Lung (tissue), 12 donors: ENCODE results near the gene IGFBP5. TPM values are rescaled to one million over a fixed set of nuclear protein-coding genes. Genes with fewer than 3 reads are reported as not detected.

Source experiments
- ATAC-seq: fragments of 200-7000 bp; cut with Tn5 transposase; one replicate; pipeline ENCODE4 v1.9.1; 2020; ENCODE audit warnings: moderate number of reproducible peaks; ENCODE audit not compliant: insufficient read depth, low FRiP score
- DNase-seq, 3 donors: peaks; one replicate each; pipeline ENCODE4 v3.0.0-alpha.2; 2013 to 2017
- H3K27ac ChIP-seq, 2 donors: one replicate each; pipeline ENCODE4 v1.5.1; 2013; ENCODE audit warnings: mild to moderate bottlenecking in 2 of 2, moderate library complexity in 2 of 2, control low read depth in 1 of 2, inconsistent platforms in 1 of 2, low read depth in 1 of 2, low read length in 1 of 2
- H3K27me3 ChIP-seq, 3 donors: one replicate each; pipeline ENCODE4 v1.5.1; 2013; ENCODE audit warnings: low read length in 2 of 3; ENCODE audit not compliant: control insufficient read depth in 3 of 3, insufficient read depth in 3 of 3
- H3K36me3 ChIP-seq, 4 donors: one replicate each; pipeline ENCODE4 v1.5.1; 2013; ENCODE audit warnings: low read length in 4 of 4, mild to moderate bottlenecking in 1 of 4, moderate library complexity in 1 of 4; ENCODE audit not compliant: control insufficient read depth in 4 of 4, insufficient read depth in 4 of 4
- H3K4me1 ChIP-seq, 5 donors: one replicate each; pipeline ENCODE4 v1.5.1; 2013; ENCODE audit warnings: low read length in 5 of 5, mild to moderate bottlenecking in 2 of 5, moderate library complexity in 1 of 5; ENCODE audit not compliant: control insufficient read depth in 5 of 5, insufficient read depth in 5 of 5
- H3K4me3 ChIP-seq: one replicate; pipeline ENCODE4 v1.5.1; 2013; ENCODE audit warnings: mild to moderate bottlenecking, control low read depth, moderate library complexity
- H3K9ac ChIP-seq, 2 donors: one replicate each; pipeline ENCODE4 v1.5.1; 2013; ENCODE audit warnings: low read length in 2 of 2, control low read depth in 1 of 2; ENCODE audit not compliant: insufficient read depth in 1 of 2
- H3K9me3 ChIP-seq, 4 donors: one replicate each; pipeline ENCODE4 v1.5.1; 2013; ENCODE audit warnings: low read length in 3 of 4, mild to moderate bottlenecking in 1 of 4, moderate library complexity in 1 of 4; ENCODE audit not compliant: control insufficient read depth in 4 of 4, insufficient read depth in 3 of 4
- WGBS, 2 donors: extraction: QIAGEN DNeasy Blood & Tissue Kit; methylation state at CpG; one replicate each; pipeline ENCODE4 v1.1.7; 2013; 5-methylcytosine and 5-hydroxymethylcytosine counted together
- polyA plus RNA-seq, 2 donors: library from polyadenylated mRNA; stranded (reverse); fragments of 200-250 nt; gene quantifications; one replicate each; pipeline ENCODE4 v1.2.1, GENCODE V29; 2013
- total RNA-seq, 2 donors: library from RNA; depleted of rRNA in 1 of 2; stranded (reverse); fragments of >200 nt in 1 of 2; gene quantifications; one replicate each; pipeline ENCODE4 v1.2.1, GENCODE V29; 2014 to 2021
- TF ChIP-seq, protein P1 (sequence below): IDR thresholded peaks from 2 replicates; pipeline ENCODE4 v1.5.1; 2012; ENCODE audit warnings: mild to moderate bottlenecking; ENCODE audit errors: control extremely low read depth, extremely low read depth
- donor health status: control.
- donor health status: control.
- donor health status: Bipolar disorder and iron deficiency.
- donor health status: healthy.
- donor health status: DM: yes; HTN: yes; CAD: no.

Gene IGFBP5
- total and polyA plus RNA-seq, 4 donors, result 22.2 to 196 (median 86.8) TPM

DNA sequence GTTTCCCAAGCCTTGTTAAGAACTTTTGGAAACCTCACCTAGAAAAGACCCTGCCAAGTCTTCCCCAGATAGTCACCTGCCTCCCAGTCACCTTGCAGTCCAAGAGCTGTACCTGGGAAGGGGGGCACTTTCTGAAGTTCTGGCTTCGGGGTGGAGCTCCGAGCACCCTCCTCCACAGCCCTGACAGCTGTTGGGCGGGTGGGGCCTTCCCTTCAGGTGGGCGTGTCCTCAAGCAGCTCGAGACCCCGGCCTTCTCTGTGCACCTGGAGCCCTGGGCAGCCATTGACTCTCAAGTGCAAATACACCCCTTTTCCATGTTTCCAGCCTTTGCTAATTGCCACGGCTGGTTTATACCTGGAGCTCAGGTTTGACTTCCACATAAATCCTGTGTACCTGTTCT, 37.0 kb upstream of the IGFBP5 start:
- Histone ChIP-seq H3K27me3 (no peaks in the 10 kb centered on the region), H3K27ac (no peak overlapping the region), H3K9ac (no peak overlapping the region), H3K4me1 (peaks cover 0 to 10% (median 3%) of the 10 kb centered on the region in 5 donors), H3K9me3 (no peaks in the 10 kb centered on the region), H3K36me3 (no peaks in the 10 kb centered on the region), H3K4me3 (no peak overlapping the region)
- ATAC-seq (no peak), DNase-seq (no peak)
- TF ChIP-seq, protein P1, sequence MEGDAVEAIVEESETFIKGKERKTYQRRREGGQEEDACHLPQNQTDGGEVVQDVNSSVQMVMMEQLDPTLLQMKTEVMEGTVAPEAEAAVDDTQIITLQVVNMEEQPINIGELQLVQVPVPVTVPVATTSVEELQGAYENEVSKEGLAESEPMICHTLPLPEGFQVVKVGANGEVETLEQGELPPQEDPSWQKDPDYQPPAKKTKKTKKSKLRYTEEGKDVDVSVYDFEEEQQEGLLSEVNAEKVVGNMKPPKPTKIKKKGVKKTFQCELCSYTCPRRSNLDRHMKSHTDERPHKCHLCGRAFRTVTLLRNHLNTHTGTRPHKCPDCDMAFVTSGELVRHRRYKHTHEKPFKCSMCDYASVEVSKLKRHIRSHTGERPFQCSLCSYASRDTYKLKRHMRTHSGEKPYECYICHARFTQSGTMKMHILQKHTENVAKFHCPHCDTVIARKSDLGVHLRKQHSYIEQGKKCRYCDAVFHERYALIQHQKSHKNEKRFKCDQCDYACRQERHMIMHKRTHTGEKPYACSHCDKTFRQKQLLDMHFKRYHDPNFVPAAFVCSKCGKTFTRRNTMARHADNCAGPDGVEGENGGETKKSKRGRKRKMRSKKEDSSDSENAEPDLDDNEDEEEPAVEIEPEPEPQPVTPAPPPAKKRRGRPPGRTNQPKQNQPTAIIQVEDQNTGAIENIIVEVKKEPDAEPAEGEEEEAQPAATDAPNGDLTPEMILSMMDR, result no peak
- WGBS, 2 donors, result 78 to 87% methylated on average over 7 of the region's 7 CpGs

DNA sequence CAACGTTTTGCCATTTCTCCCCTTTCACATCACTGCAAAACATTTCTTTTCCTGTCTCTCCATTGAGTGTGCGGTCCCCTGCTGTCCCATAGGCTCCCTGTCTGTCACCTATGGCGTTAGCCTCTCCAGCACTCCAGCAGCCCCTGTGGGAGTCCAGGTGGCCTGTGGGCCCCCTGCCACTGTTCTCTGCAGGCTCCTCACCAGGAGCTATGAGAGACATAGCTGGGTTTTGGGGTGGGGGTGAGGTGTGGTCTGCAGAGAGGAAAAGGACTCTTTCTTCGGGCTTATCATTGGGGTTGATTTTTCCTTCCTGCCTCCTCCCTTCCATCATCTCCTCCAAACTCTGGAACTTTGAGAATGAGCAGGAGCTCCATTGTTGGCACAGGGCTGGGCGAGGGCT, 36.1 kb upstream of the IGFBP5 start:
- Histone ChIP-seq H3K4me1 (peaks cover 0 to 10% (median 3%) of the 10 kb centered on the region in 5 donors), H3K9ac (no peak overlapping the region), H3K27ac (no peak overlapping the region), H3K36me3 (no peaks in the 10 kb centered on the region), H3K9me3 (no peaks in the 10 kb centered on the region), H3K27me3 (no peaks in the 10 kb centered on the region), H3K4me3 (no peak overlapping the region)
- WGBS, 2 donors, result 74 to 88% methylated on average over 5 of the region's 5 CpGs
- DNase-seq, result no peak
- TF ChIP-seq, protein P1, result no peak
- no peak for ATAC-seq

DNA sequence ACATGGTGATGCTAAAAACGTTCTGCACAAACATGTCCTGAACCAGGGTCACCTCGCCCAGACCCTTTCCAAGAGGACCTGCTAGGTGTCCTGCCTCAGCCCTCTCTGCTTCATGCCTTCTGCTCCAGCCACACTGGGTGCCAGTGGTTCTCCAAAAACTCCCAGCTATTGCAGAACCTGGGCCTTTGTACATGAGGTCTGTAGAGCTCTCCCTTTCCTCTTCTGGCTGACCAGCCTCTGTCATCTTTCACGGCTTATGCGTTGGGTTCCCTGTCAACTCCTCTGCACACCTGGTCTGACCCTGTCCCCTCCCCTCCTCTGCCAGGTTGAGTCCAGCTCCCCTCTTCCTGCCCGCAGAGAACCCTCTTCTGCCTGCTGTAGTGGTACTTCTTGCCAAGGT, 35.5 kb upstream of the IGFBP5 start:
- no peak overlapping the region for H3K9ac ChIP-seq
- 70 to 83% methylated on average over 5 of the region's 5 CpGs for WGBS, 2 donors
- ATAC-seq (no peak), DNase-seq (no peak)
- H3K9me3 ChIP-seq, result no peaks in the 10 kb centered on the region
- H3K4me3 ChIP-seq, result no peak overlapping the region
- H3K4me1 ChIP-seq, result peaks cover 0 to 9% (median 3%) of the 10 kb centered on the region in 5 donors
- H3K27ac ChIP-seq, result no peak overlapping the region
- TF ChIP-seq, protein P1, result no peak
- no peaks in the 10 kb centered on the region for H3K36me3 ChIP-seq
- H3K27me3 ChIP-seq, result no peaks in the 10 kb centered on the region
